Pancreas (tissue), 10 donors: Measurements from ENCODE around the gene PPP6R3. TPM values are rescaled to one million over a fixed set of nuclear protein-coding genes. Genes with fewer than 3 reads are reported as not detected.
"Not testable (repeated sequence)": the region's sequence is repeated elsewhere in the genome, so short reads cannot be mapped to it uniquely, and the experiment has no call there.

Experiments
- ATAC-seq, 4 donors: fragments of 200-7000 bp; cut with Tn5 transposase; one replicate each; pipeline versions ENCODE4 v1.8.0 to v1.9.1; 2020; ENCODE audit warnings: mild to moderate bottlenecking in 4 of 4, moderate library complexity in 4 of 4
- DNase-seq, 6 donors: peaks; one replicate each; pipeline ENCODE4 v3.0.0-alpha.2; 2020
- FAIRE-seq: peaks from 2 replicates; lab custom pipeline; 2012; peaks lifted over from hg19 to GRCh38; lab: Jason Lieb, UNC
- H3K27ac ChIP-seq, 4 donors: fragments of 200-600 bp; sonication (generic); 1 replicate in 3 of 4; 2 replicates in 1 of 4; pipeline versions ENCODE4 v1.5.0 to v1.8.0; 2020
- H3K27me3 ChIP-seq, 4 donors: fragments of 200-600 bp; one replicate each; pipeline ENCODE4 v1.8.0; 2021
- H3K36me3 ChIP-seq, 3 donors: fragments of 200-600 bp; sonication (generic) in 1 of 3; one replicate each; pipeline versions ENCODE4 v1.5.0 to v1.8.0; 2020 to 2021
- H3K4me1 ChIP-seq, 3 donors: fragments of 200-600 bp; one replicate each; pipeline ENCODE4 v1.8.0; 2021
- H3K4me3 ChIP-seq, 4 donors: fragments of 200-600 bp; sonication (generic) in 2 of 4; one replicate each; pipeline versions ENCODE4 v1.5.0 to v1.8.0; 2020 to 2021
- H3K9me3 ChIP-seq, 4 donors: fragments of 200-600 bp; one replicate each; pipeline ENCODE4 v1.8.0; 2021
- WGBS, 2 donors: extraction: QIAGEN DNeasy Blood & Tissue Kit; methylation state at CpG; one replicate each; pipeline ENCODE4 v1.1.7; 2013; 5-methylcytosine and 5-hydroxymethylcytosine counted together
- intact Hi-C, 3 donors: fragments of 100-400 bp; cut with DNase I; formaldehyde crosslinking; loops; one replicate each; pipeline versions ENCODE4 v1.11.1 to v1.14.2; 2022
- polyA plus RNA-seq, 2 donors: library from polyadenylated mRNA; stranded (reverse); fragments of 200-250 nt; gene quantifications; one replicate each; pipeline ENCODE4 v1.2.3, GENCODE V29; 2013
- total RNA-seq, 6 donors: library from RNA; stranded (reverse); fragmentation: NEBNext Ultra II Directional in 4 of 6; extraction: Animal tissue kit (Norgen Biotek cat#: 25700) in 4 of 6; gene quantifications; one replicate each; pipeline versions ENCODE4 v1.2.1 to v1.2.4, GENCODE V29; 2021 to 2023
- TF ChIP-seq, protein P1 (sequence below), 4 donors: fragments of 200-600 bp; sonication (generic) in 3 of 4; IDR thresholded peaks; one replicate each; pipeline versions ENCODE4 v1.5.0 to v1.8.0; 2021; ENCODE audit warnings: antibody characterized with exemption in 4 of 4
- donor health status: healthy with polysubstance abuse.
- donor health status: DM: no; HTN: no; CAD: no; lungs with moderate emphysema.
- donor health status: DM: no; HTN: no; CAD: no.
- donor health status: control.
- donor health status: control.
- donor health status: Bipolar disorder and iron deficiency.
- donor health status: DM: yes; HTN: yes; CAD: no.
- donor health status: DM: no; HTN: no; CAD: no.
- donor health status: DM: no; HTN: no; CAD: no.
- donor health status: DM: yes; HTN: yes; CAD: no.

PPP6R3 gene
- total and polyA plus RNA-seq, 8 donors: 19.5 to 56.0 (median 33.5) TPM

DNA sequence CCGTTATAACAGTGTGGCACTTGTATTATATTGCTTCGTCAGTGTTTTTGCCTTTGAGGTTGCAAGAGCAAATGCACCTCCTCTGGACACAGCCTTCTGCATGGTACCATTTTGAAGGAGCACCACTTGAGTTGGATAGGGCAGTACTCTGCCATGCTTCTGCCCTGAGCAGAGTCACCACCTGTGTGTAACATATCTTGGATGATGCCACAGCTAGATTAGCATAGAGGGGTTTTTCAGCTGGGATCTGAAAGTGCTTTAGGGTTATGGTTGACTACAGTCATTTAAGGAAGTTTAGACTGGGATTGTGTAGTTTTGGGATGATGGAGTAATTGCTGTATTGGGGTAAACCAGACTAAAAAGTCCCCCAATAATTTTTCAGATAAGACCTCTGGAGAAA lies 78.8 kb downstream of the PPP6R3 start:
- no peak for DNase-seq
- intact Hi-C loops: no loop called here
- H3K27ac ChIP-seq: no peak overlapping the region
- H3K27me3 ChIP-seq: no peaks in the 10 kb centered on the region
- TF ChIP-seq, protein P1, sequence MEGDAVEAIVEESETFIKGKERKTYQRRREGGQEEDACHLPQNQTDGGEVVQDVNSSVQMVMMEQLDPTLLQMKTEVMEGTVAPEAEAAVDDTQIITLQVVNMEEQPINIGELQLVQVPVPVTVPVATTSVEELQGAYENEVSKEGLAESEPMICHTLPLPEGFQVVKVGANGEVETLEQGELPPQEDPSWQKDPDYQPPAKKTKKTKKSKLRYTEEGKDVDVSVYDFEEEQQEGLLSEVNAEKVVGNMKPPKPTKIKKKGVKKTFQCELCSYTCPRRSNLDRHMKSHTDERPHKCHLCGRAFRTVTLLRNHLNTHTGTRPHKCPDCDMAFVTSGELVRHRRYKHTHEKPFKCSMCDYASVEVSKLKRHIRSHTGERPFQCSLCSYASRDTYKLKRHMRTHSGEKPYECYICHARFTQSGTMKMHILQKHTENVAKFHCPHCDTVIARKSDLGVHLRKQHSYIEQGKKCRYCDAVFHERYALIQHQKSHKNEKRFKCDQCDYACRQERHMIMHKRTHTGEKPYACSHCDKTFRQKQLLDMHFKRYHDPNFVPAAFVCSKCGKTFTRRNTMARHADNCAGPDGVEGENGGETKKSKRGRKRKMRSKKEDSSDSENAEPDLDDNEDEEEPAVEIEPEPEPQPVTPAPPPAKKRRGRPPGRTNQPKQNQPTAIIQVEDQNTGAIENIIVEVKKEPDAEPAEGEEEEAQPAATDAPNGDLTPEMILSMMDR (IDR thresholded peaks at IDR 0.05): no peak
- H3K4me1 ChIP-seq: peaks cover 0 to 6% (median 0%) of the 10 kb centered on the region in 3 donors
- WGBS, 2 donors: 95 to 100% methylated on average over 2 of the region's 2 CpGs
- peaks cover 0 to 8% (median 0%) of the 10 kb centered on the region in 3 donors for H3K36me3 ChIP-seq
- H3K9me3 ChIP-seq: no peaks in the 10 kb centered on the region
- ATAC-seq: no peak
- FAIRE-seq: no peak
- no peak overlapping the region for H3K4me3 ChIP-seq

DNA sequence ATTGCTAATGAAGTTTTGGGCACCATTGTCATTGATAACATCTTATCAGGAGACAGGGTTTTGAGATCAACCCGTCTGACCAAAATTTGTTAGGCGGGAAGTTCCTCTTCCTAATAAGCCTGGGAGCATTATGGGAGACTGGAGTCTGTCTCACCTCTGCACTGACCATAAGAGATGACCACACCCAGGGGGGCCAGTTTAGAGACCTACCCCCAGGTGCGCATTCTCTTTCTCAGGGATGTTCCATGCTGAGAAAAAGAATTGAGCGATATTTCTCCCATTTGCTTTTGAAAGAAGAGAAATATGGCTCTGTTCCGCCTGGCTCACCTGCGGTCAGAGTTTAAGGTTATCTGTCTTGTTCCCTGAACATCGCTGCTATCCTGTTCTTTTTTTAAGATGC lies 80.0 kb downstream of the PPP6R3 start:
- ATAC-seq, FAIRE-seq, H3K4me3 ChIP-seq, intact Hi-C loops, H3K9me3 ChIP-seq, H3K27ac ChIP-seq, DNase-seq, H3K27me3 ChIP-seq, H3K4me1 ChIP-seq: not testable (repeated sequence)
- WGBS, 2 donors: 96 to 97% methylated on average over 7 of the region's 7 CpGs
- H3K36me3 ChIP-seq: peaks cover 0 to 13% (median 0%) of the 10 kb centered on the region in 3 donors

DNA sequence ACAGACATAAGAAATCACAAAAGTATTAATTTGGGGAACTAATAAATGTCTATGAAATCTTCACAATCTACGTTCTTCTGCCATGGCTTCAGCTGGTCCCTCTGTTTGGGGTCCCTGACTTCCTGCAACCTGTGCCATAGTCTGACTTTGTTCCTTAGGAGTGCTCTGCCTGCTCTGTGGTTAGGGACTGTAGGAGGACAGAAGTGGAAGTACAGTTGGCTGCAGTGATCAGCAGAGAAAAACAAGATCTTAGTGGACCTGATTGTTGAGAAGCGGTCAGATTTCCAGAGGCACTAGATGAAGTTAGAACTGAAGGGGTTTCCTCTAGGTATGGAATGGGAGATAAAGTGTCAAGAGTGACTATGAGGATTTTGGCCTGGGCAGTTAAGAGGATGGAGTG lies 80.6 kb downstream of the PPP6R3 start:
- Histone ChIP-seq H3K9me3 (no peaks in the 10 kb centered on the region), H3K4me3 (no peak overlapping the region), H3K36me3 (peaks cover 0 to 13% (median 0%) of the 10 kb centered on the region in 3 donors), H3K27me3 (no peaks in the 10 kb centered on the region), H3K4me1 (peaks cover 0 to 11% (median 7%) of the 10 kb centered on the region in 3 donors), H3K27ac (no peak overlapping the region)
- TF ChIP-seq, protein P1 (IDR thresholded peaks at IDR 0.05): no peak
- 96 to 100% methylated on average over 2 of the region's 2 CpGs for WGBS, 2 donors
- FAIRE-seq: no peak
- no peak for ATAC-seq
- DNase-seq: no peak
- intact Hi-C loops: no loop called here

DNA sequence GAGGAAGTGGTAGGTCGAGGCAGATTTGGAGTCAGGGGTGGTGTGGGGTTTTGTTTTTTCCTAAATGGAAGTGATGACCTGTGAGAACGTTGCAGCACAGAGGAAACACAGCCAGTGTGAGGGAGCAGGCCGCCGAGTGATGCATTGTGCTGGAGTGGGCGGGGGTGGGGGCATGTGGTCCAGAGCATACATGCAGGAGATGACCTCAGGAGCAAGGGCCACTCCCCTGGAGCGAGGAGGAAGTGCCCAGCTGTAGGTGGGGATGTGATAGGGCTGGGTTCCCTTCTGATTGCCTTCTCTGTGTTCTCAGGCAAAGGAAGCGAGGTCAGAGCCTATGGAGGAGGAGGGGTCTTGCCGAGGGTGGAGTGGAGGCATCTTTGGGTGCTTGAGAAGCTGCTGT lies 81.4 kb downstream of the PPP6R3 start:
- DNase-seq (no peak), FAIRE-seq (no peak), ATAC-seq (peak in 2 of 4 donors; percentile 24 to 27)
- intact Hi-C loops: no loop called here
- Histone ChIP-seq H3K9me3 (no peaks in the 10 kb centered on the region), H3K27me3 (no peaks in the 10 kb centered on the region), H3K4me1 (peaks cover 0 to 11% (median 7%) of the 10 kb centered on the region in 3 donors), H3K36me3 (peaks cover 0 to 13% (median 0%) of the 10 kb centered on the region in 3 donors), H3K27ac (no peak overlapping the region), H3K4me3 (no peak overlapping the region)
- TF ChIP-seq, protein P1 (IDR thresholded peaks at IDR 0.05): no peak
- WGBS, 2 donors: 87 to 88% methylated on average over 8 of the region's 8 CpGs

DNA sequence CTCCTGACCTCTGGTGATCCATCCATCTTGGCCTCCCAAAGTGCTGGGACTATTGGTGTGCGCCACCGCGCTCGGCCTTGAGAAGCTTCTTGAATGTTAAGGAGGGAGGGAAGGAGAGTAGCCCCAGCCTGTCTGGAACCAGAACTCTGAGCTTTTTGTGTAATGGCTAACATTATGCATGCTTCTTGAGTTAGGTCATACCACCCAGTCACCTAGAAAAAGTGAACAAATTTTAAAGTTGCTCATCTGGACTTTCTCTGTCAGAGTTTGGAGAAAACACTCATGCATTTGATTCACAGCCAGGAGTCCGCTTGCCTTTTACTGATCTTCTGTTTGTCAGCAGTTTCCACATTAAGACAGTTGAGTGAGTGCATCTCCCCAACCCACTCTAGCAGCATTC lies 82.1 kb downstream of the PPP6R3 start:
- H3K4me1 ChIP-seq: peaks cover 0 to 11% (median 7%) of the 10 kb centered on the region in 3 donors
- no peaks in the 10 kb centered on the region for H3K9me3 ChIP-seq
- no peak for FAIRE-seq
- H3K27me3 ChIP-seq: no peaks in the 10 kb centered on the region
- H3K4me3 ChIP-seq: no peak overlapping the region
- WGBS, 2 donors: 94 to 97% methylated on average over 5 of the region's 5 CpGs
- H3K36me3 ChIP-seq: peaks cover 0 to 13% (median 0%) of the 10 kb centered on the region in 3 donors
- ATAC-seq: peak in 2 of 4 donors; percentile 41 to 63
- intact Hi-C loops: no loop called here
- H3K27ac ChIP-seq: peak overlapping the region in 1 of 4 donors; percentile 5
- TF ChIP-seq, protein P1 (IDR thresholded peaks at IDR 0.05): no peak
- no peak for DNase-seq
